Body of pancreas (tissue), 4 donors: ENCODE data around the gene CRYM.

Source experiments
- CTCF ChIP-seq, 7 experiments: fragments of 450-650 bp in 4 of 7; fragments of 200-600 bp in 3 of 7; sonication (generic) in 3 of 7; IDR thresholded peaks; one replicate each; pipeline ENCODE4 v1.5.1; 2016 to 2019; ENCODE audit warnings: antibody characterized with exemption in 7 of 7
- POLR2A ChIP-seq, 3 donors: fragments of 450-650 bp; IDR thresholded peaks; one replicate each; pipeline ENCODE4 v1.6.1; 2016; ENCODE audit warnings: antibody characterized with exemption in 3 of 3, mild to moderate bottlenecking in 2 of 3

DNA sequence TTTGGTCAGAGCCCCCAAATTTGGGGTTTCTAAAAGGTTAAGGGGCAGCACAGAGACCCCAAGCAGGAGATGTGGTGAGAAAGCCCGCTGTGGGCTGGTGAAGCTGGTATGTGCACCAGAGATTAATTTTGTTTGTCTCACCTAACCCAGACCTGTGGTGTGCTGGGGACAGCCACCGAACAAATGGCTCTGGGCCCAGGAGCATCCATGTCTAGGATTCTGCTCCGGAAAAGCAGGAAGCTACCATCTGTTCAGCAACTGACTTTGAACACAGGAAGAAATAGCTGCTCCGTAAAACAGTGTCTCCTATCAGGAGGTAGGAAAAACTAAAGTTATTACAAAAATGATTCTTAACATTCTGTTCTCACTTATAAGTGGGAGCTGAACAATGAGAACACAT lies 64.0 kb downstream of the CRYM start:
- TF ChIP-seq CTCF (IDR thresholded peaks at IDR 0.05) = no peak
- TF ChIP-seq POLR2A (IDR thresholded peaks at IDR 0.05) = no peak
